Gastroesophageal sphincter (tissue), 3 donors: ENCODE results near the gene PCP2.

ENCODE experiments used
- CTCF ChIP-seq, 4 experiments: fragments of 200-600 bp in 2 of 4; fragments of 450-650 bp in 2 of 4; sonication (generic) in 1 of 4; IDR thresholded peaks; one replicate each; pipeline ENCODE4 v1.5.1; 2017 to 2019; ENCODE audit warnings: antibody characterized with exemption in 4 of 4, mild to moderate bottlenecking in 2 of 4, moderate library complexity in 2 of 4
- POLR2A ChIP-seq, 2 donors: fragments of 450-650 bp; IDR thresholded peaks; one replicate each; pipeline ENCODE4 v1.6.1; 2017; ENCODE audit warnings: antibody characterized with exemption in 2 of 2, mild to moderate bottlenecking in 2 of 2, moderate library complexity in 1 of 2
- POLR2AphosphoS5 ChIP-seq: sonication (generic); formaldehyde crosslinking; IDR thresholded peaks from one replicate; pipeline ENCODE4 v1.6.1; 2017; ENCODE audit warnings: antibody characterized with exemption

GRCh38 chr19:7625763-7626372, 7.7 kb downstream of the PCP2 start:
- TF ChIP-seq CTCF (IDR thresholded peaks at IDR 0.05), result no peak
- TF ChIP-seq POLR2A (IDR thresholded peaks at IDR 0.05), result no peak
- no peak for TF ChIP-seq POLR2AphosphoS5
